ENCODE results near the gene GIPC2.

GRCh38 chr1:78035121-78035520, 10.6 kb upstream of the GIPC2 start:
- TF ChIP-seq, protein P1, sequence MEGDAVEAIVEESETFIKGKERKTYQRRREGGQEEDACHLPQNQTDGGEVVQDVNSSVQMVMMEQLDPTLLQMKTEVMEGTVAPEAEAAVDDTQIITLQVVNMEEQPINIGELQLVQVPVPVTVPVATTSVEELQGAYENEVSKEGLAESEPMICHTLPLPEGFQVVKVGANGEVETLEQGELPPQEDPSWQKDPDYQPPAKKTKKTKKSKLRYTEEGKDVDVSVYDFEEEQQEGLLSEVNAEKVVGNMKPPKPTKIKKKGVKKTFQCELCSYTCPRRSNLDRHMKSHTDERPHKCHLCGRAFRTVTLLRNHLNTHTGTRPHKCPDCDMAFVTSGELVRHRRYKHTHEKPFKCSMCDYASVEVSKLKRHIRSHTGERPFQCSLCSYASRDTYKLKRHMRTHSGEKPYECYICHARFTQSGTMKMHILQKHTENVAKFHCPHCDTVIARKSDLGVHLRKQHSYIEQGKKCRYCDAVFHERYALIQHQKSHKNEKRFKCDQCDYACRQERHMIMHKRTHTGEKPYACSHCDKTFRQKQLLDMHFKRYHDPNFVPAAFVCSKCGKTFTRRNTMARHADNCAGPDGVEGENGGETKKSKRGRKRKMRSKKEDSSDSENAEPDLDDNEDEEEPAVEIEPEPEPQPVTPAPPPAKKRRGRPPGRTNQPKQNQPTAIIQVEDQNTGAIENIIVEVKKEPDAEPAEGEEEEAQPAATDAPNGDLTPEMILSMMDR (optimal IDR thresholded peaks at IDR 0.05 in 1 of 3, IDR thresholded peaks at IDR 0.05 in 1 of 3, conservative IDR thresholded peaks at IDR 0.05 in 1 of 3; ENCODE audit: extremely low read depth in 1 of 3, insufficient read depth in 2 of 3, low read length in 3 of 3): no peak
- TF ChIP-seq EZH2 (IDR thresholded peaks at IDR 0.05; ENCODE audit: low read length): no peak

All from keratinocyte (primary cell).